Gastroesophageal sphincter (tissue), 3 donors: ENCODE measurements around the gene CDK11B.
"Not testable (repeated sequence)": the region's sequence is repeated elsewhere in the genome, so short reads cannot be mapped to it uniquely, and the experiment has no call there.

Experiments
- CTCF ChIP-seq, 4 experiments: fragments of 200-600 bp in 2 of 4; fragments of 450-650 bp in 2 of 4; sonication (generic) in 1 of 4; IDR thresholded peaks; one replicate each; pipeline ENCODE4 v1.5.1; 2017 to 2019; ENCODE audit warnings: antibody characterized with exemption in 4 of 4, mild to moderate bottlenecking in 2 of 4, moderate library complexity in 2 of 4
- POLR2AphosphoS5 ChIP-seq: sonication (generic); formaldehyde crosslinking; IDR thresholded peaks from one replicate; pipeline ENCODE4 v1.6.1; 2017; ENCODE audit warnings: antibody characterized with exemption

- TF ChIP-seq CTCF (IDR thresholded peaks at IDR 0.05); POLR2AphosphoS5: not testable (repeated sequence)
Observed at GRCh38 chr1:1707241-1707640, 48.4 kb upstream of the CDK11B start.
